ENCODE data around the gene IQCF5.
"Not testable (repeated sequence)": the region's sequence is repeated elsewhere in the genome, so short reads cannot be mapped to it uniquely, and the experiment has no call there.

Gene IQCF5

DNA sequence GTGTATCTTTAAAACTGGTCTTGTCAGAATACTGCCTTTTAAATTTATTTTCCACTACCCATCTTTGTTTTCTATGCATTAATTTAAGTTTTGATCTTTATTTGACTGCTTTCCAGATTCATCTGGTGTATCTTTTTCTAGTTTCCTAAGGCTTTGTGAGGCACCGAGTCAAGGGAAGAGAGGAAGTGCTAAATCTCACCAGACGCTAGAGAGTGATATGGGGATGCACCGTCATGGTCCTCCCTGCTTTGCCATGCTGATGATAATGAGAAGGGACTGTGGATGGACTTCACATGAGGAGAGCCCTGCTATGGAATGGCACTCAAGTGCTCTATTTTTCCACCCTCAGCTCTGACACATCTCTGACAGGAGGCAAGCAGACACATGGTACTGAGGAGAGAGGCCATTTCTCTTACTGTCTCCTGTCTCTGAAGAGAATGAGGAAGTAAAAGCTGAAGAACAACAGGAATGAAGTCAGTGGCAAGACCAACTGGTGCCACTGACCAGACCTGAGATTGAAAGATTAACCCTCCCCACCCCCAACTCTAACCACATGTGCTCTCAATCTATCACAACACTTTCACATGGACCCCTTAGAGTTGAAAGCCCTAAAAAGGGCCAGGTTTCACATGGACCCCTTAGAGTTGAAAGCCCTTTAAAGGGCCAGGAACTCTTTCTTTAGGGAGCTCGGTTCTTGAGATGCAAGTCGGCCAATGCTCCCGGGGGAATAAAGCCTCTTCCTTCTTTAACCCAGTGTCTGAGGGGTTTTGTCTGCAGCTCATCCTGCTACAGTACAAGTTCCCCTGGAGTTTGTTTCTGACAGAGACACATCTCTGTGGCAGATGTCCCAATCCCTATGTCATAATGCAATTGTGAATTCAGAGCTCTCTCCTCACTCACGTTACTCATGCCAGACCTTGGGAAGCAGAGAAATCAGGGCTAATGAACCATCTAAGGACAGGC is 14.4 kb downstream of the IQCF5 start, which contains the start of gene IQCF2:
IQCF2 (plus strand) TSS at position 913 of the 963 bp plus-strand sequence. CDS start 52 bp downstream, outside the sequence.
- TF ChIP-seq BACH2 (CRISPR knock-in tag; IDR thresholded peaks at IDR 0.05; ENCODE audit: borderline replicate concordance) = no peak
- TF ChIP-seq, protein P1, sequence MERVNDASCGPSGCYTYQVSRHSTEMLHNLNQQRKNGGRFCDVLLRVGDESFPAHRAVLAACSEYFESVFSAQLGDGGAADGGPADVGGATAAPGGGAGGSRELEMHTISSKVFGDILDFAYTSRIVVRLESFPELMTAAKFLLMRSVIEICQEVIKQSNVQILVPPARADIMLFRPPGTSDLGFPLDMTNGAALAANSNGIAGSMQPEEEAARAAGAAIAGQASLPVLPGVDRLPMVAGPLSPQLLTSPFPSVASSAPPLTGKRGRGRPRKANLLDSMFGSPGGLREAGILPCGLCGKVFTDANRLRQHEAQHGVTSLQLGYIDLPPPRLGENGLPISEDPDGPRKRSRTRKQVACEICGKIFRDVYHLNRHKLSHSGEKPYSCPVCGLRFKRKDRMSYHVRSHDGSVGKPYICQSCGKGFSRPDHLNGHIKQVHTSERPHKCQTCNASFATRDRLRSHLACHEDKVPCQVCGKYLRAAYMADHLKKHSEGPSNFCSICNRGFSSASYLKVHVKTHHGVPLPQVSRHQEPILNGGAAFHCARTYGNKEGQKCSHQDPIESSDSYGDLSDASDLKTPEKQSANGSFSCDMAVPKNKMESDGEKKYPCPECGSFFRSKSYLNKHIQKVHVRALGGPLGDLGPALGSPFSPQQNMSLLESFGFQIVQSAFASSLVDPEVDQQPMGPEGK (CRISPR knock-in tag; IDR thresholded peaks at IDR 0.05; ENCODE audit: borderline replicate concordance) = no peak
- no peak for TF ChIP-seq RARB (CRISPR knock-in tag; IDR thresholded peaks at IDR 0.05)
- no peak for TF ChIP-seq OSR1 (CRISPR knock-in tag; IDR thresholded peaks at IDR 0.05)
- TF ChIP-seq, protein P2, sequence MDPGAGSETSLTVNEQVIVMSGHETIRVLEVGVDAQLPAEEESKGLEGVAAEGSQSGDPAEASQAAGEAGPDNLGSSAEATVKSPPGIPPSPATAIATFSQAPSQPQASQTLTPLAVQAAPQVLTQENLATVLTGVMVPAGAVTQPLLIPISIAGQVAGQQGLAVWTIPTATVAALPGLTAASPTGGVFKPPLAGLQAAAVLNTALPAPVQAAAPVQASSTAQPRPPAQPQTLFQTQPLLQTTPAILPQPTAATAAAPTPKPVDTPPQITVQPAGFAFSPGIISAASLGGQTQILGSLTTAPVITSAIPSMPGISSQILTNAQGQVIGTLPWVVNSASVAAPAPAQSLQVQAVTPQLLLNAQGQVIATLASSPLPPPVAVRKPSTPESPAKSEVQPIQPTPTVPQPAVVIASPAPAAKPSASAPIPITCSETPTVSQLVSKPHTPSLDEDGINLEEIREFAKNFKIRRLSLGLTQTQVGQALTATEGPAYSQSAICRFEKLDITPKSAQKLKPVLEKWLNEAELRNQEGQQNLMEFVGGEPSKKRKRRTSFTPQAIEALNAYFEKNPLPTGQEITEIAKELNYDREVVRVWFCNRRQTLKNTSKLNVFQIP (CRISPR knock-in tag; IDR thresholded peaks at IDR 0.05; ENCODE audit: borderline replicate concordance, low read depth) = no peak
- no peak for TF ChIP-seq ZC3H10 (CRISPR knock-in tag; IDR thresholded peaks at IDR 0.05)
- TF ChIP-seq CSDC2 (CRISPR knock-in tag; IDR thresholded peaks at IDR 0.05) = no peak
- TF ChIP-seq ZNF8 (CRISPR knock-in tag; IDR thresholded peaks at IDR 0.05) = no peak
- TF ChIP-seq ZNF565 (CRISPR knock-in tag; conservative IDR thresholded peaks at IDR 0.05; ENCODE audit: low read depth) = no peak
- TF ChIP-seq, protein P3, sequence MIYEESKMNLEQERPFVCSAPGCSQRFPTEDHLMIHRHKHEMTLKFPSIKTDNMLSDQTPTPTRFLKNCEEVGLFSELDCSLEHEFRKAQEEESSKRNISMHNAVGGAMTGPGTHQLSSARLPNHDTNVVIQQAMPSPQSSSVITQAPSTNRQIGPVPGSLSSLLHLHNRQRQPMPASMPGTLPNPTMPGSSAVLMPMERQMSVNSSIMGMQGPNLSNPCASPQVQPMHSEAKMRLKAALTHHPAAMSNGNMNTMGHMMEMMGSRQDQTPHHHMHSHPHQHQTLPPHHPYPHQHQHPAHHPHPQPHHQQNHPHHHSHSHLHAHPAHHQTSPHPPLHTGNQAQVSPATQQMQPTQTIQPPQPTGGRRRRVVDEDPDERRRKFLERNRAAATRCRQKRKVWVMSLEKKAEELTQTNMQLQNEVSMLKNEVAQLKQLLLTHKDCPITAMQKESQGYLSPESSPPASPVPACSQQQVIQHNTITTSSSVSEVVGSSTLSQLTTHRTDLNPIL (CRISPR knock-in tag; IDR thresholded peaks at IDR 0.05; ENCODE audit: low read depth) = no peak
- TF ChIP-seq TOX (CRISPR knock-in tag; IDR thresholded peaks at IDR 0.05; ENCODE audit: borderline replicate concordance) = no peak
- no peak for TF ChIP-seq ZFP3 (CRISPR knock-in tag; IDR thresholded peaks at IDR 0.05)
- TF ChIP-seq ZFP30 (CRISPR knock-in tag; IDR thresholded peaks at IDR 0.05) = no peak
- TF ChIP-seq TCF4 (CRISPR knock-in tag; IDR thresholded peaks at IDR 0.05; ENCODE audit: borderline replicate concordance) = no peak
- TF ChIP-seq ARNTL (CRISPR knock-in tag; IDR thresholded peaks at IDR 0.05; ENCODE audit: borderline replicate concordance, low read depth) = no peak
- no peak for TF ChIP-seq PPARA (CRISPR knock-in tag; IDR thresholded peaks at IDR 0.05; ENCODE audit: borderline replicate concordance)
- no peak for TF ChIP-seq ISL1 (CRISPR knock-in tag; IDR thresholded peaks at IDR 0.05)
- no peak for TF ChIP-seq ESRRG (CRISPR knock-in tag; IDR thresholded peaks at IDR 0.05)
- TF ChIP-seq GLIS3 (CRISPR knock-in tag; IDR thresholded peaks at IDR 0.05) = no peak
- ATAC-seq = no peak

DNA sequence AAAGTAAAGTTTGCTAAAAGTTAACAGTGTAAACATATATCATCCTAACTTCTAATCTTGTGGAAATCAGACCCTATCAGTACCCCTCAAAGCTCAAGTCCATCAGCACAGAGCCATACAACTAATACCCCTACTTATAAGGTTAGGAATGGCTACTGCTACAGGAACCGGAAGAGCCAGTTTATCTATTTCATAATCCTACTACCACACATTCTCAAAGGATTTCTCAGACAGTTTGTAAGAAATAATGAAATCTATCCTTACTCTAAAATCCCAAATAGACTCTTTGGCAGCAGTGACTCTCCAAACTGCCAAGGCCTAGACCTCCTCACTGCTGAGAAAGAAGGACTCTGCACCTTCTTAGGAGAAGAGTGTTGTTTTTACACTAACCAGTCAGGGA is 20.0 kb downstream of the IQCF5 start:
- ATAC-seq = not testable (repeated sequence)

DNA sequence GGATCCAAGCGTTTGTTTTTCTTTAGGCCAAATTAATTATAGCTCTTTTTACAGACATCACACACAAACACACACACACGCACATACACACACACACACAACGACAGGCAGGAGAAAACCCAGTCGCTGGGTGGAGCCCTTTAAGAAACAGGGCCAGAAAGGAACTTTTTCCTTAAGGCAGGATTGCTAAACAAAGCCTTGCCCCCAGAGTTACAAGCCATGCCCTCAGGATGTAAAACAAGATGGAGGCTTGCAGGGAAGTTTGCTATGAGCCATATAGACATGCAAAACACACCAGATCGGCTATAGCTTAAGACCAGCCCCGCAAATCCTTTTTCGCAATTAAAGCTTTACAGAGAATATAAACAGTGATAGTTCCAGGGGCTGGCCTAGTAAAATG is 30.3 kb downstream of the IQCF5 start:
- ATAC-seq = no peak
- TF ChIP-seq ZNF70 (CRISPR knock-in tag; IDR thresholded peaks at IDR 0.05) (no peak), SNAI2 (CRISPR knock-in tag; IDR thresholded peaks at IDR 0.05) (no peak), ZFP30 (CRISPR knock-in tag; IDR thresholded peaks at IDR 0.05) (no peak), ZNF565 (CRISPR knock-in tag; conservative IDR thresholded peaks at IDR 0.05; ENCODE audit: low read depth) (no peak), TOX (CRISPR knock-in tag; IDR thresholded peaks at IDR 0.05; ENCODE audit: borderline replicate concordance) (no peak), TCF4 (CRISPR knock-in tag; IDR thresholded peaks at IDR 0.05; ENCODE audit: borderline replicate concordance) (no peak), OSR1 (CRISPR knock-in tag; IDR thresholded peaks at IDR 0.05) (no peak), ARNTL (CRISPR knock-in tag; IDR thresholded peaks at IDR 0.05; ENCODE audit: borderline replicate concordance, low read depth) (no peak)
- TF ChIP-seq, protein P4, sequence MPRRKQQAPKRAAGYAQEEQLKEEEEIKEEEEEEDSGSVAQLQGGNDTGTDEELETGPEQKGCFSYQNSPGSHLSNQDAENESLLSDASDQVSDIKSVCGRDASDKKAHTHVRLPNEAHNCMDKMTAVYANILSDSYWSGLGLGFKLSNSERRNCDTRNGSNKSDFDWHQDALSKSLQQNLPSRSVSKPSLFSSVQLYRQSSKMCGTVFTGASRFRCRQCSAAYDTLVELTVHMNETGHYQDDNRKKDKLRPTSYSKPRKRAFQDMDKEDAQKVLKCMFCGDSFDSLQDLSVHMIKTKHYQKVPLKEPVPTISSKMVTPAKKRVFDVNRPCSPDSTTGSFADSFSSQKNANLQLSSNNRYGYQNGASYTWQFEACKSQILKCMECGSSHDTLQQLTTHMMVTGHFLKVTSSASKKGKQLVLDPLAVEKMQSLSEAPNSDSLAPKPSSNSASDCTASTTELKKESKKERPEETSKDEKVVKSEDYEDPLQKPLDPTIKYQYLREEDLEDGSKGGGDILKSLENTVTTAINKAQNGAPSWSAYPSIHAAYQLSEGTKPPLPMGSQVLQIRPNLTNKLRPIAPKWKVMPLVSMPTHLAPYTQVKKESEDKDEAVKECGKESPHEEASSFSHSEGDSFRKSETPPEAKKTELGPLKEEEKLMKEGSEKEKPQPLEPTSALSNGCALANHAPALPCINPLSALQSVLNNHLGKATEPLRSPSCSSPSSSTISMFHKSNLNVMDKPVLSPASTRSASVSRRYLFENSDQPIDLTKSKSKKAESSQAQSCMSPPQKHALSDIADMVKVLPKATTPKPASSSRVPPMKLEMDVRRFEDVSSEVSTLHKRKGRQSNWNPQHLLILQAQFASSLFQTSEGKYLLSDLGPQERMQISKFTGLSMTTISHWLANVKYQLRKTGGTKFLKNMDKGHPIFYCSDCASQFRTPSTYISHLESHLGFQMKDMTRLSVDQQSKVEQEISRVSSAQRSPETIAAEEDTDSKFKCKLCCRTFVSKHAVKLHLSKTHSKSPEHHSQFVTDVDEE (CRISPR knock-in tag; IDR thresholded peaks at IDR 0.05) = no peak
- TF ChIP-seq, protein P3 (CRISPR knock-in tag; IDR thresholded peaks at IDR 0.05; ENCODE audit: low read depth) = no peak
- TF ChIP-seq, protein P1 (CRISPR knock-in tag; IDR thresholded peaks at IDR 0.05; ENCODE audit: borderline replicate concordance) = no peak
- TF ChIP-seq, protein P2 (CRISPR knock-in tag; IDR thresholded peaks at IDR 0.05; ENCODE audit: borderline replicate concordance, low read depth) = no peak
